IMR-90 (cell line): ENCODE data around the gene POLR3F. TPM values are rescaled to one million over a fixed set of nuclear protein-coding genes. Genes with fewer than 3 reads are reported as not detected.

Source experiments
- ATAC-seq: fragments of 200-7000 bp; cut with Tn5 transposase; 2 replicates; pipeline ENCODE4 v1.9.1; 2020; ENCODE audit warnings: low read depth, mild to moderate bottlenecking, moderate library complexity
- BruUV-seq: library from RNA; stranded (reverse); fragments of 400-500 nt; replicated peaks from 2 replicates; lab custom pipeline; 2021; lab: Mats Ljungman, UMichigan
- CTCF ChIA-PET: fragments of 300-600 bp; formaldehyde crosslinking; extraction: SDS; loops from one replicate; lab custom pipeline; 2021; ENCODE audit warnings: antibody characterized with exemption; lab: Yijun Ruan, JAX
- POLR2A ChIA-PET: fragments of 300-600 bp; sonication (Branson Sonifier 250); formaldehyde crosslinking; loops from one replicate; lab custom pipeline; 2022; ENCODE audit warnings: antibody characterized with exemption; ENCODE audit not compliant: unreplicated experiment; lab: Charles Lee
- DNase-seq: peaks from one replicate; pipeline ENCODE4 v3.0.0; 2013
- H2AFZ ChIP-seq: replicated peaks from 2 replicates; pipeline ENCODE3; 2013; ENCODE audit warnings: low read length, mild to moderate bottlenecking; ENCODE audit not compliant: poor library complexity
- H2AK5ac ChIP-seq: 2 replicates; pipeline ENCODE4 v1.6.1; 2013; ENCODE audit warnings: low read depth, low read length, inconsistent platforms
- H2AK9ac ChIP-seq: replicated peaks from 2 replicates; pipeline ENCODE3; 2013; ENCODE audit warnings: mild to moderate bottlenecking, low read depth, low read length, moderate library complexity; ENCODE audit not compliant: poor library complexity
- H2BK120ac ChIP-seq: 2 replicates; pipeline ENCODE4 v1.6.1; 2013; ENCODE audit warnings: low read depth, low read length, inconsistent platforms
- H2BK15ac ChIP-seq: 3 replicates; pipeline ENCODE4 v1.6.1; 2013; ENCODE audit warnings: low read depth, low read length, inconsistent platforms
- H2BK20ac ChIP-seq: 2 replicates; pipeline ENCODE4 v1.6.1; 2013; ENCODE audit warnings: low read depth, mild to moderate bottlenecking, inconsistent platforms, low read length, moderate library complexity
- H2BK5ac ChIP-seq: 2 replicates; pipeline ENCODE4 v1.6.1; 2013; ENCODE audit warnings: mild to moderate bottlenecking, low read depth, low read length, inconsistent platforms; ENCODE audit not compliant: poor library complexity, severe bottlenecking
- H3K14ac ChIP-seq: replicated peaks from 2 replicates; pipeline ENCODE4 v1.6.1; 2013; ENCODE audit warnings: low read depth, low read length, inconsistent platforms
- H3K18ac ChIP-seq: 2 replicates; pipeline ENCODE4 v1.6.1; 2013; ENCODE audit warnings: low read depth, low read length, control low read depth
- H3K23ac ChIP-seq: 2 replicates; pipeline ENCODE4 v1.6.1; 2013; ENCODE audit warnings: low read depth, low read length, inconsistent platforms
- H3K27ac ChIP-seq: 2 replicates; pipeline ENCODE4 v1.5.1; 2013; ENCODE audit warnings: mild to moderate bottlenecking, control low read depth, low read length; ENCODE audit not compliant: insufficient read depth
- H3K27me3 ChIP-seq: 2 replicates; pipeline ENCODE4 v1.6.1; 2013; ENCODE audit warnings: low read length; ENCODE audit not compliant: control insufficient read depth, insufficient read depth
- H3K36me3 ChIP-seq: 2 replicates; pipeline ENCODE4 v1.6.1; 2013; ENCODE audit warnings: low read length, mixed read lengths; ENCODE audit not compliant: control insufficient read depth, insufficient read depth
- H3K4ac ChIP-seq: 2 replicates; pipeline ENCODE4 v1.6.1; 2013; ENCODE audit warnings: low read depth, low read length, inconsistent platforms
- H3K4me1 ChIP-seq: 2 replicates; pipeline ENCODE4 v1.6.1; 2013; ENCODE audit warnings: low read length, mixed read lengths; ENCODE audit not compliant: control insufficient read depth, insufficient read depth
- H3K4me2 ChIP-seq: 2 replicates; pipeline ENCODE4 v1.6.1; 2013; ENCODE audit warnings: low read depth, mild to moderate bottlenecking, control low read depth, low read length, moderate library complexity
- H3K4me3 ChIP-seq: 2 replicates; pipeline ENCODE4 v1.5.1; 2013; ENCODE audit warnings: low read depth, mild to moderate bottlenecking, control low read depth, low read length, moderate library complexity; ENCODE audit not compliant: insufficient read depth
- H3K56ac ChIP-seq: 2 replicates; pipeline ENCODE4 v1.6.1; 2013; ENCODE audit warnings: low read length, inconsistent platforms; ENCODE audit not compliant: insufficient read depth; ENCODE audit errors: extremely low read depth
- H3K79me1 ChIP-seq, 2 experiments: 2 replicates each; pipeline ENCODE4 v1.6.1; 2013; ENCODE audit warnings: low read length in 2 of 2, inconsistent platforms in 1 of 2, low read depth in 1 of 2
- H3K9ac ChIP-seq: 2 replicates; pipeline ENCODE4 v1.6.1; 2013; ENCODE audit warnings: low read depth, low read length, control low read depth
- H3K9me1 ChIP-seq: 2 replicates; pipeline ENCODE4 v1.6.1; 2013; ENCODE audit warnings: low read length, inconsistent platforms; ENCODE audit not compliant: insufficient read depth
- H3K9me3 ChIP-seq: 2 replicates; pipeline ENCODE4 v1.6.1; 2013; ENCODE audit warnings: low read length; ENCODE audit not compliant: control insufficient read depth, insufficient read depth
- H4K20me1 ChIP-seq: 2 replicates; pipeline ENCODE4 v1.6.1; 2013; ENCODE audit warnings: low read length, inconsistent platforms; ENCODE audit not compliant: insufficient read depth
- H4K5ac ChIP-seq: 2 replicates; pipeline ENCODE4 v1.6.1; 2013; ENCODE audit warnings: mild to moderate bottlenecking, low read depth, low read length, control low read depth
- H4K8ac ChIP-seq, 2 experiments: 2 replicates each; pipeline ENCODE4 v1.6.1; 2013; ENCODE audit warnings: low read depth in 2 of 2, low read length in 2 of 2, control low read depth in 1 of 2, inconsistent platforms in 1 of 2
- H4K91ac ChIP-seq: 2 replicates; pipeline ENCODE4 v1.6.1; 2013; ENCODE audit warnings: low read depth, low read length, inconsistent platforms; ENCODE audit not compliant: insufficient read depth
- BHLHE40 ChIP-seq: fragments of 150-350 bp; IDR thresholded peaks from 2 replicates; pipeline ENCODE4 v1.6.1; 2016; ENCODE audit warnings: mild to moderate bottlenecking, low read depth, low read length
- CEBPB ChIP-seq: IDR thresholded peaks from 2 replicates; pipeline ENCODE4 v1.6.1; 2012; ENCODE audit warnings: low read depth, low read length, improper control_type of control experiment
- CHD1 ChIP-seq: IDR thresholded peaks from 2 replicates; pipeline ENCODE4 v1.6.1; 2012; ENCODE audit warnings: low read depth, low read length, improper control_type of control experiment
- FOS ChIP-seq: fragments of 150-350 bp; IDR thresholded peaks from 2 replicates; pipeline ENCODE4 v1.6.1; 2016; ENCODE audit warnings: low read depth, low read length
- MAFK ChIP-seq: IDR thresholded peaks from 2 replicates; pipeline ENCODE4 v1.6.1; 2012; ENCODE audit warnings: low read depth, low read length, improper control_type of control experiment
- MAZ ChIP-seq: IDR thresholded peaks from 2 replicates; pipeline ENCODE4 v1.6.1; 2012; ENCODE audit warnings: low read depth, mild to moderate bottlenecking, low read length, improper control_type of control experiment, moderate library complexity, borderline replicate concordance
- MXI1 ChIP-seq: IDR thresholded peaks from 2 replicates; pipeline ENCODE4 v1.6.1; 2012; ENCODE audit warnings: low read depth, mild to moderate bottlenecking, low read length, moderate library complexity, borderline replicate concordance
- NFE2L2 ChIP-seq: fragments of 150-350 bp; IDR thresholded peaks from 2 replicates; pipeline ENCODE4 v1.6.1; 2016; ENCODE audit warnings: low read depth, mild to moderate bottlenecking, low read length
- POLR2A ChIP-seq: IDR thresholded peaks from 2 replicates; pipeline ENCODE4 v1.6.1; 2012; ENCODE audit warnings: mild to moderate bottlenecking, low read depth, low read length
- RAD21 ChIP-seq: IDR thresholded peaks from 2 replicates; pipeline ENCODE4 v1.6.1; 2012; ENCODE audit warnings: low read length, improper control_type of control experiment
- RCOR1 ChIP-seq: IDR thresholded peaks from 2 replicates; pipeline ENCODE4 v1.6.1; 2012; ENCODE audit warnings: mild to moderate bottlenecking, low read length, improper control_type of control experiment; ENCODE audit not compliant: insufficient replicate concordance
- RFX5 ChIP-seq: IDR thresholded peaks from 2 replicates; pipeline ENCODE4 v1.8.0; 2012; ENCODE audit warnings: low read depth, mild to moderate bottlenecking, low read length, moderate library complexity
- SMC3 ChIP-seq: fragments of 150-350 bp; IDR thresholded peaks from 2 replicates; pipeline ENCODE4 v1.6.1; 2016; ENCODE audit warnings: low read depth, mild to moderate bottlenecking, antibody characterized with exemption, low read length, moderate library complexity
- WGBS, 2 experiments: methylation state at CpG; one replicate each; pipeline versions ENCODE4 v1.1.5 to v1.1.7; 2013; ENCODE audit warnings: missing lambda C conversion rate in 2 of 2; ENCODE audit not compliant: insufficient read length in 1 of 2; ENCODE audit errors: extremely low coverage in 2 of 2; 5-methylcytosine and 5-hydroxymethylcytosine counted together
- dilution Hi-C: fragments of 300-500 bp; cut with HindIII; formaldehyde crosslinking; loops from one replicate; pipeline ENCODE4 v1.14.3; 2018; ENCODE audit warnings: low sequenced_read_pairs; ENCODE audit not compliant: unreplicated experiment
- in situ Hi-C: fragments of 300-500 bp; cut with MboI; formaldehyde crosslinking; loops from 3 replicates; pipeline ENCODE4 v1.14.3; 2019; ENCODE audit warnings: low sequenced_read_pairs, inconsistent platforms, mixed read lengths
- intact Hi-C: fragments of 100-400 bp; cut with micrococcal nuclease; formaldehyde crosslinking; loops from 2 replicates; pipeline ENCODE4 v1.10.0; 2022
- polyA plus RNA-seq, 3 experiments: library from polyadenylated mRNA; depleted of rRNA; stranded (reverse); fragments of >200 nt; gene quantifications; 2 replicates each; pipeline ENCODE4 v1.2.3, GENCODE V29; 2012; ENCODE audit warnings: low replicate concordance in 1 of 3
- total RNA-seq: library from RNA; depleted of rRNA; stranded (reverse); fragments of >200 nt; gene quantifications from 2 replicates; pipeline ENCODE4 v1.2.3, GENCODE V29; 2012
- TF ChIP-seq, protein P1 (sequence below): fragments of 150-350 bp; IDR thresholded peaks from 2 replicates; pipeline ENCODE4 v1.6.1; 2017; ENCODE audit warnings: mild to moderate bottlenecking, antibody characterized with exemption, low read length, low read depth
- TF ChIP-seq, protein P2 (sequence below): fragments of 150-350 bp; IDR thresholded peaks from 2 replicates; pipeline ENCODE4 v1.6.1; 2016; ENCODE audit warnings: low read depth, mild to moderate bottlenecking, low read length, moderate library complexity, borderline replicate concordance
- TF ChIP-seq, protein P3 (sequence below): conservative IDR thresholded peaks from 2 replicates; pipeline ENCODE4 v1.5.1; 2012; ENCODE audit warnings: mild to moderate bottlenecking, low read depth, low read length, improper control_type of control experiment

Gene POLR3F
- total and polyA plus RNA-seq, 2 of the 4 experiments (the other 2 are of a cell fraction): 5.7 to 7.2 TPM

DNA sequence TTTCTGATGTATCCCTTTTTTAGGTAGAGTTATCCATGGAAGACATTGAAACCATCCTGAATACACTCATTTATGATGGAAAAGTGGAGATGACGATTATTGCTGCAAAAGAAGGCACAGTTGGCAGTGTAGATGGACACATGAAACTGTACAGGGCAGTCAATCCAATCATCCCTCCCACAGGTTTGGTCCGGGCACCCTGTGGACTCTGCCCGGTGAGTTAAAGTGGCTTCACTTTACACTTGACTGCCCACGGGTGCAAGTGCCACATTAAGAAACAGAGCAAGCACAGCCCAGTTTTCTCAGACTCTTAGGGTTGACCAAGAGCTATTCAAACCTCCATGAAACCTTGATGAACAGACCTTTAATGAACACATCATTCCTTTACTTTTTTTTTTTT lies 14.4 kb downstream of the POLR3F start:
- H4K20me1 ChIP-seq: no peaks in the 10 kb centered on the region
- dilution Hi-C loops (no loop called here), intact Hi-C loops (no loop called here), in situ Hi-C loops (no loop called here)
- CTCF ChIA-PET: no interaction called here
- no peaks in the 10 kb centered on the region for H3K9me3 ChIP-seq
- TF ChIP-seq RFX5 (no peak), SMC3 (no peak), MAZ (no peak), FOS (no peak), CEBPB (no peak), MXI1 (no peak), BHLHE40 (no peak), MAFK (no peak), NFE2L2 (no peak), CHD1 (no peak), POLR2A (no peak), RAD21 (no peak), RCOR1 (no peak)
- TF ChIP-seq, protein P1, sequence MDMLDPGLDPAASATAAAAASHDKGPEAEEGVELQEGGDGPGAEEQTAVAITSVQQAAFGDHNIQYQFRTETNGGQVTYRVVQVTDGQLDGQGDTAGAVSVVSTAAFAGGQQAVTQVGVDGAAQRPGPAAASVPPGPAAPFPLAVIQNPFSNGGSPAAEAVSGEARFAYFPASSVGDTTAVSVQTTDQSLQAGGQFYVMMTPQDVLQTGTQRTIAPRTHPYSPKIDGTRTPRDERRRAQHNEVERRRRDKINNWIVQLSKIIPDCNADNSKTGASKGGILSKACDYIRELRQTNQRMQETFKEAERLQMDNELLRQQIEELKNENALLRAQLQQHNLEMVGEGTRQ: no peak
- TF ChIP-seq, protein P2, sequence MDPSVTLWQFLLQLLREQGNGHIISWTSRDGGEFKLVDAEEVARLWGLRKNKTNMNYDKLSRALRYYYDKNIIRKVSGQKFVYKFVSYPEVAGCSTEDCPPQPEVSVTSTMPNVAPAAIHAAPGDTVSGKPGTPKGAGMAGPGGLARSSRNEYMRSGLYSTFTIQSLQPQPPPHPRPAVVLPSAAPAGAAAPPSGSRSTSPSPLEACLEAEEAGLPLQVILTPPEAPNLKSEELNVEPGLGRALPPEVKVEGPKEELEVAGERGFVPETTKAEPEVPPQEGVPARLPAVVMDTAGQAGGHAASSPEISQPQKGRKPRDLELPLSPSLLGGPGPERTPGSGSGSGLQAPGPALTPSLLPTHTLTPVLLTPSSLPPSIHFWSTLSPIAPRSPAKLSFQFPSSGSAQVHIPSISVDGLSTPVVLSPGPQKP: no peak
- TF ChIP-seq, protein P3, sequence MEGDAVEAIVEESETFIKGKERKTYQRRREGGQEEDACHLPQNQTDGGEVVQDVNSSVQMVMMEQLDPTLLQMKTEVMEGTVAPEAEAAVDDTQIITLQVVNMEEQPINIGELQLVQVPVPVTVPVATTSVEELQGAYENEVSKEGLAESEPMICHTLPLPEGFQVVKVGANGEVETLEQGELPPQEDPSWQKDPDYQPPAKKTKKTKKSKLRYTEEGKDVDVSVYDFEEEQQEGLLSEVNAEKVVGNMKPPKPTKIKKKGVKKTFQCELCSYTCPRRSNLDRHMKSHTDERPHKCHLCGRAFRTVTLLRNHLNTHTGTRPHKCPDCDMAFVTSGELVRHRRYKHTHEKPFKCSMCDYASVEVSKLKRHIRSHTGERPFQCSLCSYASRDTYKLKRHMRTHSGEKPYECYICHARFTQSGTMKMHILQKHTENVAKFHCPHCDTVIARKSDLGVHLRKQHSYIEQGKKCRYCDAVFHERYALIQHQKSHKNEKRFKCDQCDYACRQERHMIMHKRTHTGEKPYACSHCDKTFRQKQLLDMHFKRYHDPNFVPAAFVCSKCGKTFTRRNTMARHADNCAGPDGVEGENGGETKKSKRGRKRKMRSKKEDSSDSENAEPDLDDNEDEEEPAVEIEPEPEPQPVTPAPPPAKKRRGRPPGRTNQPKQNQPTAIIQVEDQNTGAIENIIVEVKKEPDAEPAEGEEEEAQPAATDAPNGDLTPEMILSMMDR: no peak
- no peak overlapping the region for H2AK5ac ChIP-seq
- H2BK5ac ChIP-seq: no peak overlapping the region
- H3K36me3 ChIP-seq: peaks cover 13% of the 10 kb centered on the region
- no peaks in the 10 kb centered on the region for H3K27me3 ChIP-seq
- H3K27ac ChIP-seq: no peak overlapping the region
- no TSS peak for BruUV-seq
- H3K4me3 ChIP-seq: no peak overlapping the region
- no peak overlapping the region for H3K23ac ChIP-seq
- H2BK120ac ChIP-seq: no peak overlapping the region
- POLR2A ChIA-PET: no interaction called here
- H3K18ac ChIP-seq: no peak overlapping the region
- H3K4me1 ChIP-seq: no peaks in the 10 kb centered on the region
- no peak overlapping the region for H2BK15ac ChIP-seq
- H3K9me1 ChIP-seq: no peaks in the 10 kb centered on the region
- no peak overlapping the region for H3K56ac ChIP-seq
- H2BK20ac ChIP-seq: no peak overlapping the region
- WGBS, 2 experiments: no CpG with 5 or more reads among the region's 4 CpGs
- no peak overlapping the region for H3K14ac ChIP-seq
- ATAC-seq (no peak), DNase-seq (no peak)
- no peak overlapping the region for H3K9ac ChIP-seq
- H3K4me2 ChIP-seq: no peak overlapping the region
- H3K4ac ChIP-seq: no peak overlapping the region
- no peak overlapping the region for H4K91ac ChIP-seq
- H2AK9ac ChIP-seq: no peak overlapping the region
- H3K79me1 ChIP-seq: no peaks in the 10 kb centered on the region
- no peak overlapping the region for H4K5ac ChIP-seq
- no peak overlapping the region for H2AFZ ChIP-seq
- H4K8ac ChIP-seq: no peak overlapping the region
